Heart left ventricle (tissue), 16 donors: Measurements from ENCODE around the gene FAM76A. TPM values are rescaled to one million over a fixed set of nuclear protein-coding genes. Genes with fewer than 3 reads are reported as not detected.

Experiments
- ATAC-seq, 4 donors: fragments of 200-7000 bp; cut with Tn5 transposase; one replicate each; pipeline ENCODE4 v1.9.1; 2020 to 2022; ENCODE audit warnings: moderate library complexity in 4 of 4, mild to moderate bottlenecking in 3 of 4, moderate number of reproducible peaks in 1 of 4
- DNase-seq, 5 donors: peaks; one replicate each; pipeline ENCODE4 v3.0.0-alpha.2; 2020
- H3K27ac ChIP-seq, 12 donors: fragments of 200-600 bp; sonication (generic) in 4 of 12; one replicate each; pipeline versions ENCODE4 v1.5.0 to v1.8.0; 2016 to 2022; ENCODE audit warnings: mild to moderate bottlenecking in 2 of 12
- H3K27me3 ChIP-seq, 9 donors: fragments of 200-600 bp; sonication (generic) in 2 of 9; one replicate each; pipeline versions ENCODE4 v1.5.1 to v1.8.0; 2016 to 2022; ENCODE audit warnings: mild to moderate bottlenecking in 3 of 9
- H3K36me3 ChIP-seq, 9 donors: fragments of 200-600 bp; sonication (generic) in 2 of 9; one replicate each; pipeline versions ENCODE4 v1.5.0 to v1.8.0; 2018 to 2022; ENCODE audit warnings: mild to moderate bottlenecking in 2 of 9
- H3K4me1 ChIP-seq, 12 donors: fragments of 200-600 bp; sonication (generic) in 4 of 12; one replicate each; pipeline versions ENCODE4 v1.5.0 to v1.8.0; 2016 to 2022; ENCODE audit warnings: mild to moderate bottlenecking in 3 of 12
- H3K4me3 ChIP-seq, 12 donors: fragments of 200-600 bp; sonication (generic) in 4 of 12; one replicate each; pipeline versions ENCODE4 v1.5.0 to v1.8.0; 2017 to 2022; ENCODE audit warnings: mild to moderate bottlenecking in 9 of 12, moderate library complexity in 4 of 12
- H3K9me3 ChIP-seq, 12 donors: fragments of 200-600 bp; sonication (generic) in 4 of 12; one replicate each; pipeline versions ENCODE4 v1.5.0 to v1.8.0; 2016 to 2022; ENCODE audit warnings: mild to moderate bottlenecking in 1 of 12
- POLR2A ChIP-seq, 2 donors: fragments of 450-650 bp; IDR thresholded peaks; one replicate each; pipeline ENCODE4 v1.6.1; 2017; ENCODE audit warnings: antibody characterized with exemption in 2 of 2, mild to moderate bottlenecking in 2 of 2, moderate library complexity in 2 of 2
- WGBS, 4 donors: extraction: QIAGEN DNeasy Blood & Tissue Kit in 2 of 4; methylation state at CpG; one replicate each; pipeline versions ENCODE4 v1.1.5 to v1.1.7; 2013 to 2018; 5-methylcytosine and 5-hydroxymethylcytosine counted together
- intact Hi-C, 10 donors: fragments of 100-400 bp; cut with DNase I; formaldehyde crosslinking; loops; one replicate each; pipeline versions ENCODE4 v1.11.1 to v1.14.2; 2022
- polyA plus RNA-seq, 2 donors: library from polyadenylated mRNA; stranded (reverse); fragments of 200-250 nt; gene quantifications; one replicate each; pipeline ENCODE4 v1.2.3, GENCODE V29; 2013
- total RNA-seq, 9 donors: library from RNA; depleted of rRNA in 2 of 9; stranded (reverse); fragments of >200 nt in 2 of 9; fragmentation: NEBNext Ultra II Directional in 3 of 9; extraction: Animal tissue kit (Norgen Biotek cat#: 25700) in 3 of 9; gene quantifications; one replicate each; pipeline versions ENCODE4 v1.1.0 to v1.2.4, GENCODE V29; 2016 to 2023
- TF ChIP-seq, protein P1 (sequence below), 12 donors: fragments of 200-600 bp; sonication (generic) in 4 of 12; IDR thresholded peaks; one replicate each; pipeline versions ENCODE4 v1.5.0 to v1.8.0; 2018 to 2022; ENCODE audit warnings: antibody characterized with exemption in 12 of 12, mild to moderate bottlenecking in 5 of 12
- donor health status: ischemic (EF 13 %, LVEDD 7.1; RV severe dilation, severe dysfunction).
- donor health status: healthy with polysubstance abuse.
- donor health status: DM: no; HTN: yes; CAD: no.
- donor health status: DM: no; HTN: no; CAD: no.
- donor health status: ischemic (EF 25% LVEDD 6.9; RV normal size, moderate dysfunction).
- donor health status: ischemic (EF 25% LVEDD 5.7; RV mildly dilated, moderate dysfunction).
- donor health status: healthy.
- donor health status: DM: yes; HTN: yes; CAD: no.
- donor health status: ischemic (EF 35%, LVEDD 5.7; RV mildly dilated, moderate dysfunction).
- donor health status: nonischemic (EF 11% LVEDD 7.7; RV severe dilation, severe dysfunction).
- donor health status: DM: yes; HTN: yes; CAD: no.
- donor health status: PGD.
- donor health status: ischemic (EF 29% LVEDD 5.4; RV normal size, mild dysfunction).
- donor health status: nonischemic (EF 23%, LVEDD 6.1; RV moderate dilation, normal function).

The FAM76A gene
- total and polyA plus RNA-seq, 11 donors = 3.7 to 24.0 (median 13.1) TPM

DNA sequence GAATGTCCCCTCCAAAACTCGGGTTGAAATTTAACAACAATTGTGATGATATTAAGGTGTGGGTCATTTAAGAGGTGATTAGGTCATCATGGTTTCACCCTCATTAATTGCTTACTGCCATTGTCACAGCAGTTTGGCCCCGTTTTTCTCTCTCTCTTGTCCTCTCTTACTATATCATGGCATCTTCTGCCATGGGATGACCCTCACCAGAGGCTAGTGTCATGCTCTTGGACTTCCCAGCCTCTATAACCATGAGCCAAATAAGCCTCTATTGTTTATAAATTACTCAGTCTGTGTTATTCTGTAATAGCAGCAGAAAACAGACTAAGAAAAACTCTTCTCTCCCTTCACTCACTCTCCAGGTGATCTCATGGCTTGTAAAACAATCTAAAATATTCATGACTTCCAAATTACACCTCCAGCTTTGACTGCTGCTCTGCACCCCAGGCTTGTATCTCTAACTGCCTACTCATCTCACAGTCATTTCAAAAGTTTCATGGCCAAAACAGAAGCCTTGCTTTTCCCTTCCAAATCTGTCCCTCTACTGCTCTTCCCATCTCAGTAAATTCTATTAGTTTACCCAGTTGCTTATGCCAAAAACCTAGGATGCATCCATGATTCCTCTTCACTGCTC lies 9.4 kb upstream of the FAM76A start:
- H3K36me3 ChIP-seq = no peaks in the 10 kb centered on the region
- ATAC-seq = no peak
- intact Hi-C loops = no loop called here

DNA sequence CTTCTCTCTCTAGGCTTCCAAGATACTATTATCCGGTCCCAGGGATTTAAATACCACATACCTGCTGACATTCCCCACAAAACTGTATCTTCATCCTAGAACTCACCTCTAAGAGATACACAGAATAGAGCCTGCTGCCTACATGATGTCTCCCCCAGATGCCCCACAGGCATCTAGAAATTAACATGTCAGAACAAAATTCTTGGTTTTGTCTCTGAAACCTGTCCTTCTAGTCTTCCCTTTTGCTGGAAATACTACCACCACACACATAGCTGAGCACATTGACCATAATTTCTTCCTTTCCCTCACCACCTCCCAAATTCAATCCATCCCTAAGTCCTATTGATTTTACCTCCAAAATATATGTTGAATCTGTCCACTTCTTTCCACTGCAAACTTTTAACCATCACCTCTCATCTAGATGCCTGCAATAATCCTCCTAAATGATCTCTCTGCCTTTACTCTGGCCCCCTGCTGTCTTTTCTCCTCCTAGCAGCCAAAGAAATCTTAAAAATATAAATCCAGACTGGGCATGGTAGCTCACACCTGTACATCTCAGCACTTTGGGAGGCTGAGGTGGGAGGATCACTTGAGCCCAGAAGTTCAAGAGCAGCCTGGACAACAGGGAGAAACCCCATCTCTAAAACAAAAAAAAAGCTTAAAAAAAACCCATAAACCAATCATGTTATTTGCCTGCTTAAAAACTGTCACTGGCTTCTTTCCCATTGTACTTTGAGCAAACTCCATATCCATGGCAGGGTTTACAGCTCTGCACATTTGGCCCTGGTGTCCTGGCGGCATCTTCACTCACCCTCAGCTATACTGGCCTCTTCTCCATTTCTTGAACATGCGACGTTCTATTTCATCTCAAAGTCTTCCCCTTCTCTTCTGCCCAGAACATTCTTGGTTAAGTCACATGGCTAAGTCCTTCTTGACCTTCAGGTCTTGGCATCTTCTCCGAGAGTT lies 6.2 kb upstream of the FAM76A start:
- Histone ChIP-seq H3K4me3 (no peak overlapping the region), H3K27ac (no peak overlapping the region), H3K4me1 (peaks cover 0 to 2% (median 0%) of the 10 kb centered on the region in 12 donors), H3K9me3 (peaks cover 0 to 10% (median 0%) of the 10 kb centered on the region in 12 donors), H3K36me3 (no peaks in the 10 kb centered on the region), H3K27me3 (peaks cover 0 to 2% (median 0%) of the 10 kb centered on the region in 9 donors)
- 64 to 76% (median 75%) methylated on average over 5 of the region's 5 CpGs for WGBS, 4 donors
- intact Hi-C loops = loop anchor here in 1 of 10 donors (5.0 kb wide), 1 partner anchor 42 kb away; no protein-coding TSS in a partner anchor
- TF ChIP-seq, protein P1, sequence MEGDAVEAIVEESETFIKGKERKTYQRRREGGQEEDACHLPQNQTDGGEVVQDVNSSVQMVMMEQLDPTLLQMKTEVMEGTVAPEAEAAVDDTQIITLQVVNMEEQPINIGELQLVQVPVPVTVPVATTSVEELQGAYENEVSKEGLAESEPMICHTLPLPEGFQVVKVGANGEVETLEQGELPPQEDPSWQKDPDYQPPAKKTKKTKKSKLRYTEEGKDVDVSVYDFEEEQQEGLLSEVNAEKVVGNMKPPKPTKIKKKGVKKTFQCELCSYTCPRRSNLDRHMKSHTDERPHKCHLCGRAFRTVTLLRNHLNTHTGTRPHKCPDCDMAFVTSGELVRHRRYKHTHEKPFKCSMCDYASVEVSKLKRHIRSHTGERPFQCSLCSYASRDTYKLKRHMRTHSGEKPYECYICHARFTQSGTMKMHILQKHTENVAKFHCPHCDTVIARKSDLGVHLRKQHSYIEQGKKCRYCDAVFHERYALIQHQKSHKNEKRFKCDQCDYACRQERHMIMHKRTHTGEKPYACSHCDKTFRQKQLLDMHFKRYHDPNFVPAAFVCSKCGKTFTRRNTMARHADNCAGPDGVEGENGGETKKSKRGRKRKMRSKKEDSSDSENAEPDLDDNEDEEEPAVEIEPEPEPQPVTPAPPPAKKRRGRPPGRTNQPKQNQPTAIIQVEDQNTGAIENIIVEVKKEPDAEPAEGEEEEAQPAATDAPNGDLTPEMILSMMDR (IDR thresholded peaks at IDR 0.05) = peak in 3 of 12 donors; percentile 5 to 7 (median 7)
- TF ChIP-seq POLR2A (IDR thresholded peaks at IDR 0.05) = no peak
- DNase-seq (no peak), ATAC-seq (no peak)

More for the DNA sequence above, 9.4 kb upstream of the FAM76A start:
- TF ChIP-seq, protein P1 (IDR thresholded peaks at IDR 0.05) = no peak
- no peak for TF ChIP-seq POLR2A (IDR thresholded peaks at IDR 0.05)
- no peak for DNase-seq
- Histone ChIP-seq H3K4me1 (no peaks in the 10 kb centered on the region), H3K9me3 (peaks cover 0 to 10% (median 0%) of the 10 kb centered on the region in 12 donors), H3K27ac (no peak overlapping the region), H3K4me3 (no peak overlapping the region), H3K27me3 (peaks cover 0 to 2% (median 0%) of the 10 kb centered on the region in 9 donors)
- WGBS, 4 donors = 62 to 70% (median 66%) methylated on average over 2 of the region's 2 CpGs

DNA sequence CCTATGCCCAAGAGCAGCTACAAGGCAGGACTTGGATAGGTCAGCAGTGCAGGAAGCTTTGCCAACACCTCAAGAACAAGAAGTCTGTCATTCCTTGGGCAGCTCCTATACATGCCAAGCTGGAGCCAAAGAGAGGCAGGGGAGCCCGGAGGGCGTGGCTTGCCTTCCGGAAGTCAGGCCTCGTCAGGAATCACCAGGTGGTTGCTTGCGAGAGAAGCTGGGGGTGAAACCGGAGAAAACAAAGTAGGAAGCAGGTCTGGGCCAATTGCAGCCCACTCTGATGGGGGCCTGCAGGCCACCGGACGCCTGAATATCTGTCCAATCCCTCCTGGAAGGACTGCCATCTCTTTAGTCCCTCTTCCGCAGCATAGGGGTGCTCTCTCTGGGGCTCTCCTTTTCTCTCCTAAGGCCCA lies 794 bp upstream of the FAM76A start:
- peaks cover 0 to 28% (median 22%) of the 10 kb centered on the region in 9 donors for H3K36me3 ChIP-seq
- no peaks in the 10 kb centered on the region for H3K9me3 ChIP-seq
- peak overlapping the region in 10 of 12 donors; percentile 31 to 100 (median 60) for H3K4me3 ChIP-seq
- 52 to 69% (median 62%) methylated on average over 9 of the region's 9 CpGs for WGBS, 4 donors
- peaks cover 0 to 23% (median 17%) of the 10 kb centered on the region in 12 donors for H3K4me1 ChIP-seq
- ATAC-seq (no peak), DNase-seq (peak; percentile 19 to 58 (median 33))
- TF ChIP-seq POLR2A (IDR thresholded peaks at IDR 0.05) = no peak
- TF ChIP-seq, protein P1 (IDR thresholded peaks at IDR 0.05) = no peak
- H3K27me3 ChIP-seq = no peaks in the 10 kb centered on the region
- intact Hi-C loops = loop anchor here in 8 of 10 donors (1.0 to 5.0 kb wide), 5 partner anchors 47 to 106 kb away; partner anchors contain the start of genes IFI6 (in 7 of the 8), STX12 (in 2 of the 8) and PPP1R8 (in 1 of the 8)
- peak overlapping the region; percentile 69 to 98 (median 80) for H3K27ac ChIP-seq
